GM19324 (cell line): ENCODE data around the gene SLC4A5.

Source experiments
- ATAC-seq: cut with Tn5 transposase; IDR thresholded peaks from one replicate; pipeline ENCODE4 v1.9.1; 2021; ENCODE audit warnings: mild to moderate bottlenecking, moderate library complexity; ENCODE audit not compliant: unreplicated experiment, low FRiP score

The SLC4A5 gene

GRCh38 chr2:74281141-74281975, 61.9 kb downstream of the SLC4A5 start:
- ATAC-seq: no peak

- no peak for ATAC-seq
Observed at GRCh38 chr2:74278694-74279093, 64.5 kb downstream of the SLC4A5 start.

- ATAC-seq: no peak
Observed at GRCh38 chr2:74278176-74278575, 65.0 kb downstream of the SLC4A5 start.

GRCh38 chr2:74275228-74275627, 68.0 kb downstream of the SLC4A5 start:
- no peak for ATAC-seq

GRCh38 chr2:74269667-74270066, 73.5 kb downstream of the SLC4A5 start:
- no peak for ATAC-seq

GRCh38 chr2:74267068-74267467, 76.1 kb downstream of the SLC4A5 start:
- no peak for ATAC-seq

- ATAC-seq: no peak
Observed at GRCh38 chr2:74264281-74264680, 78.9 kb downstream of the SLC4A5 start.

GRCh38 chr2:74262681-74263080, 80.5 kb downstream of the SLC4A5 start:
- no peak for ATAC-seq

- no peak for ATAC-seq
Observed at GRCh38 chr2:74261204-74261864, 81.9 kb downstream of the SLC4A5 start.

- no peak for ATAC-seq
Observed at GRCh38 chr2:74260495-74260894, 82.7 kb downstream of the SLC4A5 start.

GRCh38 chr2:74259733-74260132, 83.5 kb downstream of the SLC4A5 start:
- no peak for ATAC-seq

- no peak for ATAC-seq
Observed at GRCh38 chr2:74259191-74259590, 84.0 kb downstream of the SLC4A5 start.

- ATAC-seq: no peak
Observed at GRCh38 chr2:74255660-74256213, 87.5 kb downstream of the SLC4A5 start.

GRCh38 chr2:74253971-74254310, 89.3 kb downstream of the SLC4A5 start:
- ATAC-seq: no peak

GRCh38 chr2:74253306-74253970, 89.8 kb downstream of the SLC4A5 start:
- ATAC-seq: no peak

GRCh38 chr2:74252862-74253261, 90.4 kb downstream of the SLC4A5 start:
- no peak for ATAC-seq

- ATAC-seq: no peak
Observed at GRCh38 chr2:74252036-74252435, 91.2 kb downstream of the SLC4A5 start.

GRCh38 chr2:74250189-74250631, 93.0 kb downstream of the SLC4A5 start:
- no peak for ATAC-seq

- no peak for ATAC-seq
Observed at GRCh38 chr2:74249406-74250122, 93.7 kb downstream of the SLC4A5 start.

GRCh38 chr2:74246496-74247195, 96.6 kb downstream of the SLC4A5 start:
- ATAC-seq: no peak
